GM12873 (cell line): ENCODE results near the gene SYTL2.

ENCODE experiments used
- CTCF ChIP-seq: IDR thresholded peaks from 2 replicates; pipeline ENCODE4 v1.5.1; 2012; ENCODE audit warnings: low read depth, mild to moderate bottlenecking, moderate library complexity, low read length, control low read depth; ENCODE audit not compliant: insufficient read depth; ENCODE audit errors: missing control alignments

Gene SYTL2

DNA sequence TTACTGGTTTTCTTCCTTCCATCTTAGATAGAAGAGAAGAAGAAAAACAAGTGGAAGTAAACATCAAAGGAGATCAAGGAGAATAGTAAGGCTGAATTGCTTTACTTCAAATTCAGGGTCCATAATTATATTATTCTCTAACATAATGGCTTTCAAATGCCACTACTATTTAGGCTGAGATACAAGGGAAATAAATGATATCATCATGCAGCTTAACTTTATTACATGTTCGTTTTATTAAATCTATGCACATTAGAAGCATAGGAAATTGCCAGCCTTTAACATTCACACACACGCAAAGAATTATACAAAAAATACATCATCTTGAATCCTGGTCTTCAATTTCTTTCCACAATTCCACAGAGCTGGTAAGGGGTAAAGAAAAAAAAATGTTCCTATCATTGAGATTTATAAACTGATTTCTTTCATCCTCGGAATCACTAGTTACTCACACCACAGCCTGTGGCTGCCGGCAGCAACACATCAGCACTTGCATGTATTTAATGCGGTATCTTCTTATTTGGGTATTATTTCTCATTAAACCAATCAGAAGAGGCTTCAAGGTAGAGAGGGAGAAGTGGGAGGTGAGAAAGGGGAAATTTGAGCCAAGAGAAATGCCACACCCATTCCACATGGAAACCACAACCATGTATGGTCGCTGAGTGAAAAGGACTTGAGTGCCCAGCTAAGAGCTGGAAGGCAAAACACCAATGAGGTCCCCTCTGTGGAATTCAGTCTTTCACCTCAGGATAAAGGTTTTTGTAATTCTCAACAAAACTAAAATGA lies 26.3 kb downstream of the SYTL2 start:
- TF ChIP-seq CTCF = no peak

- no peak for TF ChIP-seq CTCF
These were observed 27.2 kb downstream of the SYTL2 start for GRCh38 chr11:85783758-85784157.

DNA sequence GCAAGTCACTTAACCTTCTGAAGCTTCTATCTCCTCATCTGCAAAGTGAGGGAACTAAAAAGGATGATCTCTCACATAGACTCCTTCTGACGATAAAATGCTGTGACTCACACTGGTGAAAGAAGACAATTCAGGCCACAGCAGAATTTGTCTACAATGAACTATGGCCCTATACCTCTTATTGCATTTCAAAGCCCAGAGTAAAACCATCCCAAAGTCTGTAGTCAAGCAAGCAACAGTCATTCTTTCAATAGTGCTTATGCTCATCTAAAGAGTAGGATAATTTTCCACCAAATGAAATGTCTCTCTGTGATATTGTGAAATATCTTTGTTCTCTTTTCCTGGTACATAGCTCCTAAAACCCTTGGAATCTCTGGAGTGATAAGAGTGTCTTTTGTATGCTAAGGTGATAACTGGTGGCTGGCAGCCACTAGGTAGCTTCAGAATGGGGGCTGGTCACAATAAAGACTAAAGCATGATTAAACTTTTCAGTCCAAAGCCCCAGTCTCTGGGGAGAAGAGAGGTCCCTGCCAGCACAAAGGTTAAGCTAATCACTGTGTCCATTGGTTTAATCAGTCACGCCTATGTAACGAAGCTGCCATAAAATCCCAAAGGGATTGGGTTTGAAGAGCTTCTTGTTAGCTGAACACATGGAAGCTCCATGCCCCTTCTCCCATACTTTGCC lies 30.8 kb downstream of the SYTL2 start:
- no peak for TF ChIP-seq CTCF

DNA sequence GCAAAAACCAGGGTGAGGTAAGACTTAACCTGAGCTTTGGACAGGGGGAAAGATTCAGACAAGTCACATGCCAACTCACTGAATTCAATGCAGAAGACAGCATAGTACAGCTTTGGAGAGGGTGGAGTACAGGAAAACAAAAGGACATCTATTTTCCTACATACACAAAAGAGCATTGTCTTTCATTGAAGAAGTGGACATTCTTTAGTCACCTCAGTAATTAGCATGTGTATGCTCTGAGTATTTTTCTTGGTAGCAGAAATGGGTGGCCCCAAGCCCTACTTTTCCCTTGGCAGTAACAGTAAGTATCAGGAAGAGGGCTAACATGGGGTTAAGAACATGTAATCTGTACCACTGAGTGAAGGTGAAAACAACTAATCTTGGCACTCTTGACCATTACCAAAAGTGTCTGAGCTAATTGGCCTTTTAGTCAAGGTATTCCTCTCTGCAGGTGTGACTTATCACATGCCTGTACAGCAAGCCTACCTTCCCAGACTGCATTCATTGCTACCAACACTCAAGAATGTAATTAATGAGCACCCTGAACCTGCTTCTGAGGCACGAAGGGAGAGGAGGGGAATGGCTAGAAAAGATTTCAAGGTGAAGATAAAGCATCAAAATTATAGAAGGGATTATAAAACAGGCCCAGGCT lies 33.9 kb downstream of the SYTL2 start:
- no peak for TF ChIP-seq CTCF

DNA sequence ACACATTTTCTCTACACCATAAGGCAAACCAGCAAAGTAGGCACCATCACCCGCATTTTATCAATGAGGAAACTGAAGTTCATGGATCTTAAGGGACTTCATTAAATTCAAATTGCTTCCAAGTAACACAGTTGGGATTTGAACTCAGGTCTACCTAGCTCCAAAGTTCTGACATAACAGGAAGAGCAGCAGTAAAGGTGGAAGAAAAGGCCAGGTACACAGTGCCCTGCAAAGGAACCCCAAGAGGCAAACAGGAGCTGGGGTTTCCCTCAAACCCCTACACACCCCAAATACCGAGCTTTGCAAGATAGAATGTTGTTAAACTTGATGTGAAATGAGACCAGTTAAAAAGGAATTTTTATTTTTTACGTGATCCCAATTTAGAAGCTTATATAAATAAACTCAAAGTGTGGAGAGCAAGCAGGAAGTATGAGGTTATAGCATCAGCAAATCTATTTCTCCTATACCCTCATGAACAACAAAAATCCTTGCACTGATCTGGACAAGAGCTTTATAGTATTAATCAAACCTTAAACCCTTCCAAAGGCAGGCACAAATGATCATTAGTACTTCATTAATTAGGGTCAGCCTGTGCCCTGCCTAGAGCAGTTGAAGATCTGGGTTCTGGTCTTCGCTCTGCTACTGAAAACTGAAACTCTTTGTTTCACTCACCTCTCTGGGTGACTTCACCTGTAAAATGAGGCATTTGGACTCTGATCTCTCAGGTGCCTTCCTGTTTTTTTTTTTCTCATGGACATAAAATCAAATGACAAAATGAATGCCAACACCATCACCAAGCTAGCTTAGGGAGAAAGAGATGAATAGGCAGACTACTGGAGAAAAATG lies 36.5 kb downstream of the SYTL2 start:
- no peak for TF ChIP-seq CTCF

- TF ChIP-seq CTCF = no peak
These were observed 38.2 kb downstream of the SYTL2 start for GRCh38 chr11:85772695-85773094.
